Rectal smooth muscle tissue (tissue), 1 donor: ENCODE results near the gene GLI1.

Experiments
- H3K27ac ChIP-seq: one replicate; pipeline ENCODE4 v1.7.0; 2013; ENCODE audit warnings: low read depth, low read length, inconsistent platforms
- H3K27me3 ChIP-seq: one replicate; pipeline ENCODE4 v1.7.0; 2013; ENCODE audit warnings: low read length; ENCODE audit not compliant: control insufficient read depth, insufficient read depth
- H3K36me3 ChIP-seq: one replicate; pipeline ENCODE4 v1.7.0; 2013; ENCODE audit warnings: low read length; ENCODE audit not compliant: control insufficient read depth, insufficient read depth
- H3K4me1 ChIP-seq: one replicate; pipeline ENCODE4 v1.7.0; 2013; ENCODE audit warnings: low read length; ENCODE audit not compliant: control insufficient read depth, insufficient read depth
- H3K4me3 ChIP-seq: one replicate; pipeline ENCODE4 v1.7.0; 2013; ENCODE audit warnings: low read length
- H3K9ac ChIP-seq: one replicate; pipeline ENCODE4 v1.7.0; 2013; ENCODE audit warnings: low read length

GLI1 gene

GRCh38 chr12:57456737-57457490, 2.7 kb upstream of the GLI1 start:
- Histone ChIP-seq H3K9ac (no peak overlapping the region), H3K27ac (no peak overlapping the region), H3K27me3 (peaks cover 5% of the 10 kb centered on the region), H3K36me3 (no peaks in the 10 kb centered on the region), H3K4me1 (peaks cover 9% of the 10 kb centered on the region), H3K4me3 (no peak overlapping the region)

GRCh38 chr12:57458665-57459054, 925 bp upstream of the GLI1 start:
- peak overlapping the region; percentile 69 for H3K4me3 ChIP-seq
- peak overlapping the region; percentile 42 for H3K9ac ChIP-seq
- no peaks in the 10 kb centered on the region for H3K36me3 ChIP-seq
- peaks cover 13% of the 10 kb centered on the region for H3K4me1 ChIP-seq
- peak overlapping the region; percentile 7 for H3K27ac ChIP-seq
- H3K27me3 ChIP-seq, result peaks cover 5% of the 10 kb centered on the region

DNA sequence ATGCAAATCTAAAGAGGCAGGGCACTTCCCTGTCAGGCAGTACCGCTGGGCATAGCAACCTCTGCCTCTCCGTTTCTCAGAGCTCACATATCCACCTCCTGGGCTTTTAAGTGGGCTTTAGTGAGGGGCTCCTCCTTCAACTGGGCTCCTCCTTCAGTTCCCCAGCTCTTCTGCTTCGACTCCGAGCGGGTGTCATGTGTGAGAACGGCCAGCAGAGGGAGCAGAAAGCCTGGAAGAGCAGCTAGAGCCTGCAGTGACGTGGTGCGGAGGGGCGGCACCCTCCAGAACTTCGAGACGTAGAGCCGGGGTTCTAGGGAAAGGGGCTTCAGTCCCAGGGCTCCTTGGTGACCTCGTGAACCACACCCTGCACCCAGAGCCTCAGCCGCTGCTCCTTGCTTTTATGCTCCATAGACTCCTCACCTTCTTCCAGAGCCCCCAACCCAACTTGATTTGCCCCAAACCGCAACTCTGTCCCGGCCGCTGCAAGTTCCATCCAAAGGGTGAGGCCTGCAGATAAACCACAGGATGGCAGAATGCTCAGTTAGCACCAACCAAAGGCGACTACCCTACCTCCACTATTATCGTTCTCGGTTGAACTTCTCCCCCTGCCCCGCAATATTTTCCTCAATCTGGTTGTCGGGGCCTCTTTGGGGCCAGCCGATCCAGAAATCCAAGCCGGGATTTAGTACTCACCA, 383 bp upstream of the GLI1 start:
- Histone ChIP-seq H3K27ac (peak overlapping the region; percentile 7), H3K4me3 (peak overlapping the region; percentile 69), H3K27me3 (peaks cover 5% of the 10 kb centered on the region), H3K9ac (peak overlapping the region; percentile 42), H3K36me3 (no peaks in the 10 kb centered on the region), H3K4me1 (peaks cover 13% of the 10 kb centered on the region)

DNA sequence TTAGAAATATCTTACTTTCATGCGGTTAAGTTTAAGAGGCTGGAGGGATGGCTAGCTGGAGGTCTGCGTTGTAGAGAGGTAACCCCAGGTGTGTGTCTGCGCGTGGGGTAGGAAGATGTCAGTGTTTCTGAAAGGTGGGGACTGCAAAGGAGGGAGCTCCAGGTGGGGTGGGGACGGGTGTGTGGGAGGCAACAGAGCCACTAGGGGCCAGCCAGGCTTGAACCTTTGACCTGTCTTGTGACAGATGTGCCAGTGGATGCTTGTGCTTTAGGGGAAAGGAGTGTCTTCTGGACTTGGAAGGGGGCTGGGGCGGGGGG, 841 bp downstream of the GLI1 start:
- Histone ChIP-seq H3K27ac (no peak overlapping the region), H3K9ac (no peak overlapping the region), H3K27me3 (peaks cover 5% of the 10 kb centered on the region), H3K4me3 (peak overlapping the region; percentile 55), H3K36me3 (no peaks in the 10 kb centered on the region), H3K4me1 (peaks cover 13% of the 10 kb centered on the region)

DNA sequence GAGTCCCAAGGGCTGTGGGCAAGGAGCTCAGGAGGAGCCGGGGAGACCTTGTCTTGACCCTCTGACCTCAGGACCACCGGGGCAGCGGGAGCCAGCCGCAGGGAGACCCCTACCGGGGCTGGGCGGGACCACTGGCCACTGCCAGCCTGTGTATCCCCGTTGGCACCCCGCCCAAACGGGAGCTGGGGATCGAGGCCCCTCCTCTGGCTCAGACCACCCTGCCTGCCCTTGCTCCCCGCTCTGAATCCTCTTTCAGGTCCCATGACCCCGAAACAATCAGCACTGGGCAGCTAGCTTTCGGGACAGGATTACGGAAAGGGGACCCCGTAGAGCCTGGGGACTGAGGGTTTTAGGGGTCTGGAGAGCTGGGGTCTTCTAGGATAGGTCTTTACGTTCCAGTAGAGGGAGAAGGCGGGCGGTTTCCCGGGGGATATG, 1.3 kb downstream of the GLI1 start:
- Histone ChIP-seq H3K4me3 (peak overlapping the region; percentile 55), H3K36me3 (no peaks in the 10 kb centered on the region), H3K27me3 (peaks cover 5% of the 10 kb centered on the region), H3K4me1 (peaks cover 13% of the 10 kb centered on the region), H3K9ac (peak overlapping the region; percentile 16), H3K27ac (no peak overlapping the region)

DNA sequence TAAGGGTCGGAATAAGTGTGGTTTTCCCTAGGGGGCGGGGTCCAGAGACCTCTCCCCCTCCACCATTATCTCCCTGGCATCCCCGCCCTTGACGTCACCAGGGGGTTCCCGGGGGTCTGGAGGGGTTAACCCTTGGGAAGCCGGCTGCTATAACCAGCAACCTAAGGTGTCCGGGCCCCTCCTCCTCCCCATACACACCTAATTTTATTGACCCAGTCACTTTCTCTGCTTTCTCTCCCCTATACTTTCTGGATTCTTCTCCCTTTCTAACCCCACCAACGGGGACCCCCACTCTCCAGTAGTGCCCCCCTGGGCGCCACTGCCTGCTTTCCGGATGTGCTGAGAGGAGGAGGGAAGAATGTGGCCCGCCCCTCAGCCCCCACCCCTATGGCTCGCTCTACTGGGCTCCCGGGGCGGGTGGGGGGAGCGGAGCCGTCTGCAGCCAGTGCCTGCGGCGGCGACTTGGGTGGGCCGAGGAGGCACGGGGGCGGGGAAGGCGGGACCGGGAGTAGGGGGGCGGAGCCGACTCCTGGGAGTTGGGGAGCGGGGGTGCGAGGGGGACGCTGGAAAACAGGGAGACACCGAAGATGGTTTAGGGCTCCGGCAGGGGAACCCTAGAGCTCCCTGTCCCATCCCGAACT, 1.8 kb downstream of the GLI1 start:
- Histone ChIP-seq H3K27ac (peak overlapping the region; percentile 55), H3K4me3 (peak overlapping the region; percentile 85), H3K27me3 (peaks cover 5% of the 10 kb centered on the region), H3K9ac (peak overlapping the region; percentile 30), H3K36me3 (no peaks in the 10 kb centered on the region), H3K4me1 (peaks cover 13% of the 10 kb centered on the region)

- Histone ChIP-seq H3K9ac (peak overlapping the region; percentile 30), H3K27ac (peak overlapping the region; percentile 55)
Measured at GRCh38 chr12:57461917-57462250, 2.3 kb downstream of the GLI1 start.

DNA sequence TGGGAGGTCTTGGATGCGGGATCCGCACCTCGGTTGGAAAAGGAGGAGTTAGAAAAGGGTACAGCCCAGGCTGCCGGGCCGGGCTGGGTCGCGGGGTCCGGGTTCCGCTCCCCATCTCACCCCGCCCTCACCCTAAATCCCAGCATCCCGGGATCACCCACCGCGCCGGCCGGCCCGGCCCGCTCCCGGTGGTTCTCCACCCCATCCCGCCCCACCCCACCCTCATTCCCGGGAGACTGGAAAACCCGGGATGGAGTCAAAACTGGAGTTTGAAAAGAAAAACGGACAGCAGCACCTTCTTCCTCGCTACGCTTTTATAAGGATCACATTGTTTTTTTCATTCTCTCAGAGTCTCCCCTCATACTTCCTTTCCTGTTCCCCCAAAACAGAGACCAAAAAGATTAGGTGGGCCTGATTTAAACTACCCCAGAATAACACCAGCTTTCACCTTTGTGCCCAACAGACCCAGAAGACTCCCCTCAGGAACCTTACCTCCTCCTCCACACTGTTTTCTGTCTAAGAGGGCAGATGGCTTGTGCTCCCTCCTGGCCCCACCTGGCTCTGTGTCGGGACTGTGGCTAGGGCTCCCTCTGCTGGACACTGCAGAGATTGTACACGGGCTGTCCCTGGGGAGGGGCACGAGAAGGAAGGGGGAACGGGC, 2.8 kb downstream of the GLI1 start:
- Histone ChIP-seq H3K27ac (peak overlapping the region; percentile 85), H3K9ac (no peak overlapping the region), H3K27me3 (peaks cover 5% of the 10 kb centered on the region), H3K36me3 (no peaks in the 10 kb centered on the region), H3K4me3 (peak overlapping the region; percentile 85), H3K4me1 (peaks cover 13% of the 10 kb centered on the region)

More at GRCh38 chr12:57461917-57462250, 2.3 kb downstream of the GLI1 start:
- Histone ChIP-seq H3K4me1 (peaks cover 13% of the 10 kb centered on the region), H3K27me3 (peaks cover 5% of the 10 kb centered on the region), H3K36me3 (no peaks in the 10 kb centered on the region), H3K4me3 (peak overlapping the region; percentile 85)

DNA sequence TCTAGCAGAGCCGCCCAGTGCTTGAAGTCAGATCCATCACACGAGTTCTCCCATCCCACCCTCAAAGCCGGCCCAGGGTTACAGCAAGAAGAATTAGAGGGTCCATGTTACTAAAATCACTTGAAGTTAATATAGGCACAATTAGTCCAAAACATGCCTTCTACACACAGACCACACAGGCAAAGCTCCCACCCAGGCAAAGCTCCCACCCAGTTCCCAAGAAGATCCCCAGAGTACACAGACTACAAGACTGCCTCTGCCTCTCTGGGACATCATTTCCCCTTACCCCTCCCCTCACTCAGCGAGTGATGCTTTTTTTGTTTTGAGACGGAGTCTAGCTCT, 3.3 kb downstream of the GLI1 start:
- H3K36me3 ChIP-seq, result no peaks in the 10 kb centered on the region
- H3K9ac ChIP-seq, result no peak overlapping the region
- H3K4me1 ChIP-seq, result peaks cover 13% of the 10 kb centered on the region
- no peak overlapping the region for H3K4me3 ChIP-seq
- peaks cover 5% of the 10 kb centered on the region for H3K27me3 ChIP-seq
- H3K27ac ChIP-seq, result no peak overlapping the region

DNA sequence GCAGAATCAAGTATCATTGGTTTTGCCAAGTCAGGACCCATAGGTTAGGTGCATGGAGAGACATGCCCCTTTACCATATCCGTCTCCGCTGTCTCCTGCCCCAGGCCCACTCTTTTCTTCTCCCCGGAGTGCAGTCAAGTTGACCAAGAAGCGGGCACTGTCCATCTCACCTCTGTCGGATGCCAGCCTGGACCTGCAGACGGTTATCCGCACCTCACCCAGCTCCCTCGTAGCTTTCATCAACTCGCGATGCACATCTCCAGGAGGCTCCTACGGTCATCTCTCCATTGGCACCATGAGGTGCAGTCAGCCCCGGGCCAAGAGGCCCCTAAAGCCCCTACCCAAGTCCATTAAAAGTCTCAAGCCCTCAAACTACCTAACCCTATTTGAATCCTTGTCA, 5.0 kb downstream of the GLI1 start:
- Histone ChIP-seq H3K27ac (no peak overlapping the region), H3K4me1 (peaks cover 9% of the 10 kb centered on the region), H3K4me3 (no peak overlapping the region), H3K27me3 (peaks cover 5% of the 10 kb centered on the region), H3K36me3 (no peaks in the 10 kb centered on the region), H3K9ac (no peak overlapping the region)

GRCh38 chr12:57465030-57465746, 5.6 kb downstream of the GLI1 start:
- peaks cover 5% of the 10 kb centered on the region for H3K27me3 ChIP-seq
- H3K36me3 ChIP-seq, result no peaks in the 10 kb centered on the region
- no peak overlapping the region for H3K9ac ChIP-seq
- no peak overlapping the region for H3K4me3 ChIP-seq
- peaks cover 9% of the 10 kb centered on the region for H3K4me1 ChIP-seq
- no peak overlapping the region for H3K27ac ChIP-seq
